K562 (cell line): ENCODE measurements around the gene HOXB8. TPM values are rescaled to one million over a fixed set of nuclear protein-coding genes. Genes with fewer than 3 reads are reported as not detected.

Experiments
- ADNP ChIP-seq: fragments of 200-800 bp; sonication (Bioruptor generic); IDR thresholded peaks from 2 replicates; pipeline ENCODE4 v1.6.1; 2016; ENCODE audit warnings: missing genetic modification characterization, missing compliant biosample characterization
- AFF1 ChIP-seq, 2 experiments: fragments of 450-650 bp; IDR thresholded peaks; 2 replicates each; pipeline ENCODE4 v1.6.1; 2018; ENCODE audit warnings: mild to moderate bottlenecking in 2 of 2, low read depth in 1 of 2; ENCODE audit not compliant: partially characterized antibody in 2 of 2
- EP300 ChIP-seq: IDR thresholded peaks from 2 replicates; pipeline ENCODE4 v1.6.1; 2012; ENCODE audit warnings: low read length, improper control_type of control experiment
- GATAD2A ChIP-seq: fragments of 450-650 bp; IDR thresholded peaks from 2 replicates; pipeline ENCODE4 v1.6.1; 2017
- JUND ChIP-seq, 2 experiments: IDR thresholded peaks; 2 replicates in 1 of 2; 3 replicates in 1 of 2; pipeline ENCODE4 v1.6.1; 2011; ENCODE audit warnings: borderline replicate concordance in 2 of 2, low read depth in 2 of 2, low read length in 2 of 2, improper control_type of control experiment in 1 of 2, missing biosample characterization in 1 of 2, missing genetic modification characterization in 1 of 2, missing genetic modification reagents in 1 of 2
- KDM1A ChIP-seq, 2 experiments: fragments of 450-650 bp; IDR thresholded peaks; 2 replicates each; pipeline ENCODE4 v1.6.1; 2016; ENCODE audit warnings: mild to moderate bottlenecking in 2 of 2
- MAFF ChIP-seq: IDR thresholded peaks from 2 replicates; pipeline ENCODE4 v1.6.1; 2012; ENCODE audit warnings: low read length, improper control_type of control experiment
- MAFK ChIP-seq: IDR thresholded peaks from 2 replicates; pipeline ENCODE4 v1.6.1; 2011; ENCODE audit warnings: low read length, improper control_type of control experiment
- NBN ChIP-seq: fragments of 450-650 bp; IDR thresholded peaks from 2 replicates; pipeline ENCODE4 v1.6.1; 2016; ENCODE audit warnings: low read depth, mild to moderate bottlenecking
- SP1 ChIP-seq: sonication (generic); formaldehyde crosslinking; IDR thresholded peaks from 2 replicates; pipeline ENCODE4 v1.8.1; 2022; ENCODE audit warnings: mild to moderate bottlenecking, missing genetic modification reagents
- TRIM24 ChIP-seq, 2 experiments: fragments of 450-650 bp; IDR thresholded peaks; 2 replicates each; pipeline ENCODE4 v1.6.1; 2016
- ZBTB26 ChIP-seq: fragments of 450-650 bp; formaldehyde crosslinking; IDR thresholded peaks from 2 replicates; pipeline ENCODE4 v1.4.0; 2022; ENCODE audit warnings: missing genetic modification characterization
- ZEB2 ChIP-seq: fragments of 450-650 bp; IDR thresholded peaks from 2 replicates; pipeline ENCODE4 v1.6.1; 2016
- ZNF609 ChIP-seq: sonication (generic); formaldehyde crosslinking; IDR thresholded peaks from 2 replicates; pipeline ENCODE4 v1.8.1; 2023; ENCODE audit warnings: missing genetic modification reagents, mild to moderate bottlenecking, borderline replicate concordance
- ZZZ3 ChIP-seq: fragments of 450-650 bp; IDR thresholded peaks from 2 replicates; pipeline ENCODE4 v1.6.1; 2016; ENCODE audit warnings: antibody characterized with exemption, mild to moderate bottlenecking, moderate library complexity
- polyA plus RNA-seq, 8 experiments: library from polyadenylated mRNA; depleted of rRNA in 4 of 8; stranded (reverse) in 5 of 8; unstranded in 3 of 8; fragments of >200 nt; fragmentation: Nextera tagmentation in 2 of 8; fragmentation: Illumina TruSeq in 1 of 8; extraction: Ambion mirVana in 2 of 8; extraction: Trizol in 1 of 8; gene quantifications; 2 replicates each; pipeline versions ENCODE4 v1.2.1 to v1.2.3, GENCODE V29; 2011 to 2014; ENCODE audit warnings: inconsistent platforms in 1 of 8, missing spikeins in 1 of 8
- total RNA-seq, 7 experiments: library from RNA; depleted of rRNA in 6 of 7; stranded (reverse); fragments of >200 nt in 6 of 7; fragmentation: Illumina TruSeq in 2 of 7; extraction: Trizol in 2 of 7; gene quantifications; 2 replicates each; pipeline versions ENCODE4 v1.2.1 to v1.2.3, GENCODE V29; 2011 to 2021; ENCODE audit warnings: low replicate concordance in 1 of 7
- TF ChIP-seq, protein P1 (sequence below): fragments of 450-650 bp; formaldehyde crosslinking; IDR thresholded peaks from 2 replicates; pipeline ENCODE4 v1.4.0; 2020; ENCODE audit warnings: mild to moderate bottlenecking, moderate library complexity

HOXB8 gene
- total and polyA plus RNA-seq, 9 of the 15 experiments (the other 6 are each of a cell fraction or from before 2014, with no cell fraction given): 0.52 to 23.8 (median 3.6) TPM

DNA sequence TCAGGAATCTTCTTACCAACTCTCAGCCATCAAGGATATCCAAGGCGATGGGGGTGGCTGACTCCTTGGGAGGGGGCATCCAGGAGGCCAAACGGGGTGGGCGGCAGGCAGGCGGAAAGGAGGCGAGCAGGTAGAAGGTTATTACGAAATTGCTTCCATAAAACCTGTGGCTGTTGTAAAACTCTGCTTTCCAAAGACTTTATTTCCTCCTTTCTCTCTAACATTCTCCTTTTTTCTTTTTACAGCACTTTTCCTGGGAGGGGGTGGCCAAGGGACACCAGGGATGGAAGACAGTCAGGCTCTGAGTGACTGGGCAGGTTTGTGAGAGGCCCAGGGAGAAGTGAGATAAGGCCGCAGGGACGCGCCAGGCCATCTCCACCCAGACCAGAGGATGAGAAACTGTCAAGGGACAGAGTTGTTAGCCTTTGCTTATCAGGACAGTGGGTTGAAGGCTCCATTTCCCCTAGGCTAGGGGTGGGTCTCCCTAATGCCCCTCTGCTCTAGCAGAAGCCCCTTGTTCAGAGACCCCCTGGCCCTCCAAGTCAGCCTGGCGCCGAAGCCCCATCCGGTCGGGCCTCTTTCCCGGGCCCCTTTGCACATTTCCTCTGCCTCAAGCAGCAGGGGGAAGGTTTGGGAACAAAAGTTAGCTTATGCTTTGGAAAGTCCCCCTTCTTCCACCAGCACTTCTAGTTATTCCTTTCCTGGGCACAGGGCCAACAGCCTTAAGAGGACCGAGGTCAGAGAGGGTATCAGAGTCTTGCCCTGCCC lies 16.0 kb upstream of the HOXB8 start (continued):
- TF ChIP-seq ZNF609 (CRISPR knock-in tag): no peak
- TF ChIP-seq ZZZ3: no peak
- TF ChIP-seq MAFK: peak; percentile 61
- no peak for TF ChIP-seq ZBTB26 (CRISPR knock-in tag)
- peak; percentile 61 for TF ChIP-seq SP1 (CRISPR knock-in tag)
- TF ChIP-seq ZEB2: peak; percentile 79; the same call in 1 of the 2 replicates
- peak; percentile 74 for TF ChIP-seq MAFF
- TF ChIP-seq NBN: peak; percentile 62; the same call in 1 of the 2 replicates
- TF ChIP-seq GATAD2A: peak; percentile 25; the same call in 1 of the 2 replicates
- peak; percentile 82 for TF ChIP-seq EP300
- peak; percentile 46 to 48; a peak in 2 of 4 replicates for TF ChIP-seq KDM1A (IDR thresholded peaks at IDR 0.05)
- TF ChIP-seq TRIM24 (IDR thresholded peaks at IDR 0.05): peak; percentile 10 to 24; a peak in 1 of 4 replicates
- TF ChIP-seq JUND (IDR thresholded peaks at IDR 0.05; ENCODE audit: borderline replicate concordance, low read depth, low read length): peak; percentile 69
- TF ChIP-seq JUND (tag; IDR thresholded peaks at IDR 0.05; ENCODE audit: borderline replicate concordance, low read depth, low read length): peak; percentile 70; the same call in 2 of the 3 replicates
- TF ChIP-seq AFF1 (IDR thresholded peaks at IDR 0.05; ENCODE audit: low read depth in 1 of 2, partially characterized antibody in 2 of 2): peak; percentile 61 to 70
- TF ChIP-seq, protein P1, sequence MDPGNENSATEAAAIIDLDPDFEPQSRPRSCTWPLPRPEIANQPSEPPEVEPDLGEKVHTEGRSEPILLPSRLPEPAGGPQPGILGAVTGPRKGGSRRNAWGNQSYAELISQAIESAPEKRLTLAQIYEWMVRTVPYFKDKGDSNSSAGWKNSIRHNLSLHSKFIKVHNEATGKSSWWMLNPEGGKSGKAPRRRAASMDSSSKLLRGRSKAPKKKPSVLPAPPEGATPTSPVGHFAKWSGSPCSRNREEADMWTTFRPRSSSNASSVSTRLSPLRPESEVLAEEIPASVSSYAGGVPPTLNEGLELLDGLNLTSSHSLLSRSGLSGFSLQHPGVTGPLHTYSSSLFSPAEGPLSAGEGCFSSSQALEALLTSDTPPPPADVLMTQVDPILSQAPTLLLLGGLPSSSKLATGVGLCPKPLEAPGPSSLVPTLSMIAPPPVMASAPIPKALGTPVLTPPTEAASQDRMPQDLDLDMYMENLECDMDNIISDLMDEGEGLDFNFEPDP: no peak
- no peak for TF ChIP-seq ADNP
